ENCODE data around the gene DENND5A. TPM values are rescaled to one million over a fixed set of nuclear protein-coding genes. Genes with fewer than 3 reads are reported as not detected.

Gene DENND5A
- total and polyA plus RNA-seq, 2 donors (not counting 1 experiment from before 2014, with no cell fraction given), result 41.3 to 66.5 TPM

DNA sequence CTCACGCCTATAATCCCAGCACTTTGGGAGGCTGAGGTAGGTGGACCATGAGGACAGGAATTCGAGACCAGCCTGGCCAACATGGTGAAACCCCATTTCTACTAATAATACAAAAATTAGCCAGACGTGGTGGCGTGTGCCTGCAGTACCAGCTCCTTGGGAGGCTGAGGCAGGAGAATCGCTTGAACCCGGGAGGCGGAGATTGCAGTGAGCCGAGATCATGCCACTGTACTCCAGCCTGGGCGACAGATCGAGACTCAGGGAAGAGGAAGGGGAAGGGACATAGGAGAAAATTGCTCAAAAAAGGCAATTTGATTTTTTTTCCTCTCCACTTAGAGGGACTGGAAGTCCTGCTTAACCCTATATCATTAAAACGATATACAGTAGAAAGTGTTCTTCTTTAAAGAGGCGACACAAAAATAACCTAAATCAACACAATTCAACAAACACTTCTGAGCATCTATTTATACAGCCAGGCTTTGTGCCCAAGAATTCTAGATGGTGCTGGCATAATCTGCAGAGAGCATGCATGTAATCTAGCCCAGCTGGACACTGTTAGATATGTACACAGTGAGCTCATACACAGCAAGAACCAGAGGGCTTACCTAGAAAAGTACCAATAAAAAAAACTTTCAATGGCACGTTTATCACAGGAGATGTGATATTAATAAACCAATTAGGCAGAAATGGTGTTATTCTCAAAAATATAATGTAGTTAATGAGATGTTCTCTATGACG is 20.9 kb upstream of the DENND5A start:
- no peaks in the 10 kb centered on the region for H3K4me1 ChIP-seq (ENCODE audit: control insufficient read depth in 2 of 2, insufficient read depth in 2 of 2, low read length in 2 of 2)
- no peak for ATAC-seq (ENCODE audit: low read depth)
- H3K27ac ChIP-seq (ENCODE audit: low read length in 2 of 2), result no peak overlapping the region
- CTCF ChIA-PET, result interaction anchor here (1.0 kb wide), 1 partner anchor 124 kb away, joined by 4 read pairs; no protein-coding TSS in a partner anchor
- H3K27ac Mint-ChIP-seq, result no peak overlapping the region
- H3K9ac ChIP-seq (ENCODE audit: low read length), result no peak overlapping the region
- H3K9me3 ChIP-seq (ENCODE audit: control extremely low read depth in 1 of 3, control insufficient read depth in 2 of 3, insufficient read depth in 1 of 3, low read length in 2 of 3), result no peaks in the 10 kb centered on the region
- 100% methylated on average over 6 of the region's 14 CpGs for WGBS (ENCODE audit: insufficient coverage)
- H3K4me2 ChIP-seq (replicated peaks; ENCODE audit: low read depth, low read length, poor library complexity, severe bottlenecking), result no peak overlapping the region
- H3K4me3 ChIP-seq (ENCODE audit: control extremely low read depth in 1 of 5, extremely low read depth in 1 of 5, insufficient read depth in 1 of 5, low read depth in 2 of 5, low read length in 4 of 5), result no peak overlapping the region
- H3K36me3 ChIP-seq (replicated peaks in 1 of 2; ENCODE audit: control extremely low read depth in 1 of 2, control insufficient read depth in 1 of 2, extremely low read depth in 1 of 2, insufficient read depth in 2 of 2, low read length in 1 of 2), result peaks cover 3 to 12% of the 10 kb centered on the region in 2 experiments
- H3K79me2 ChIP-seq (ENCODE audit: control insufficient read depth, insufficient read depth, low read length), result no peaks in the 10 kb centered on the region
- no peak for DNase-seq
- no peaks in the 10 kb centered on the region for H3K27me3 Mint-ChIP-seq
- intact Hi-C loops (cut with micrococcal nuclease), result no loop called here
- no peaks in the 10 kb centered on the region for H4K20me1 ChIP-seq (ENCODE audit: control insufficient read depth, insufficient read depth, low read length, poor library complexity, severe bottlenecking)
- no peaks in the 10 kb centered on the region for H3K9me3 Mint-ChIP-seq (ENCODE audit: insufficient read depth)
- H2AFZ ChIP-seq (ENCODE audit: insufficient read depth, low read depth, low read length, poor library complexity, severe bottlenecking), result no peak overlapping the region
- peaks cover 1% of the 10 kb centered on the region for H3K4me1 Mint-ChIP-seq
- no peaks in the 10 kb centered on the region for H3K27me3 ChIP-seq (replicated peaks in 1 of 4; ENCODE audit: control extremely low read depth in 1 of 4, control insufficient read depth in 3 of 4, insufficient read depth in 4 of 4, low read length in 3 of 4)
- POLR2A ChIA-PET, result no interaction called here
- no peak overlapping the region for H3K4me3 Mint-ChIP-seq
- TF ChIP-seq, protein P1, sequence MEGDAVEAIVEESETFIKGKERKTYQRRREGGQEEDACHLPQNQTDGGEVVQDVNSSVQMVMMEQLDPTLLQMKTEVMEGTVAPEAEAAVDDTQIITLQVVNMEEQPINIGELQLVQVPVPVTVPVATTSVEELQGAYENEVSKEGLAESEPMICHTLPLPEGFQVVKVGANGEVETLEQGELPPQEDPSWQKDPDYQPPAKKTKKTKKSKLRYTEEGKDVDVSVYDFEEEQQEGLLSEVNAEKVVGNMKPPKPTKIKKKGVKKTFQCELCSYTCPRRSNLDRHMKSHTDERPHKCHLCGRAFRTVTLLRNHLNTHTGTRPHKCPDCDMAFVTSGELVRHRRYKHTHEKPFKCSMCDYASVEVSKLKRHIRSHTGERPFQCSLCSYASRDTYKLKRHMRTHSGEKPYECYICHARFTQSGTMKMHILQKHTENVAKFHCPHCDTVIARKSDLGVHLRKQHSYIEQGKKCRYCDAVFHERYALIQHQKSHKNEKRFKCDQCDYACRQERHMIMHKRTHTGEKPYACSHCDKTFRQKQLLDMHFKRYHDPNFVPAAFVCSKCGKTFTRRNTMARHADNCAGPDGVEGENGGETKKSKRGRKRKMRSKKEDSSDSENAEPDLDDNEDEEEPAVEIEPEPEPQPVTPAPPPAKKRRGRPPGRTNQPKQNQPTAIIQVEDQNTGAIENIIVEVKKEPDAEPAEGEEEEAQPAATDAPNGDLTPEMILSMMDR (IDR thresholded peaks at IDR 0.05), result no peak
- no peak for TF ChIP-seq EZH2 (IDR thresholded peaks at IDR 0.05; ENCODE audit: borderline replicate concordance, insufficient read depth, low read depth, low read length, poor library complexity, severe bottlenecking)

DNA sequence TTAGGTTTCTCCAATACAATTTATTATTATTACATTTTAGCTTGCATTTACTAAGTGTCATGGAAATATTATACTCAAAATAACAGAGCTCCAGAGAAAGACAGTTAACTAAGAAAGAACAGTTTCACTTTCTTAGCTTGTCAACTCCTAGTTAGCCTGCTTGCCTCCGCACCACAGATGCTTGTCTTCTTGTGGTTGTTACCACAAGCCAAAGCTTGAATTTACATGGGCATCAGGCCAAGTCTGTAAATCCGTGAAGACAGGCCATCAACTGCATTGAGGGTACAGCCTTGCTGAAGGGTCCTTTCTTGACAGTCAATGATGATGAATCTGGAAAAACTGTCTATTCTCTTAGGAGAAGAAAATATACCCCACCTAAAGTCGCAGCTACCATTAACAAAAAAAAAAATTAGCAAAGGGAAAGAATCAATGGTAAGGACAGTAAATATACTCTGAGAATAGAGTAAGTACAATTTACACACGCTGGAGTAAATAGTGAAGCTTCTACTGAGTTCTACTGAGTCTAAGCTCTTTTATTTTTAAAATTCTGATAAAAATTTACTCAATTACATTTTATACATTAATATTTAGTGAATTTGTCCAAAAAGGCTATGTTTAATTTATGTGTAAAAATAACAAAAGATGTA is 15.6 kb upstream of the DENND5A start:
- Mint-ChIP-seq H3K4me1 (peaks cover 11% of the 10 kb centered on the region), H3K4me3 (no peak overlapping the region), H3K27ac (no peak overlapping the region), H3K27me3 (no peaks in the 10 kb centered on the region), H3K9me3 (ENCODE audit: insufficient read depth) (no peaks in the 10 kb centered on the region)
- Histone ChIP-seq H3K4me3 (ENCODE audit: control extremely low read depth in 1 of 5, extremely low read depth in 1 of 5, insufficient read depth in 1 of 5, low read depth in 2 of 5, low read length in 4 of 5) (no peak overlapping the region), H3K9me3 (ENCODE audit: control extremely low read depth in 1 of 3, control insufficient read depth in 2 of 3, insufficient read depth in 1 of 3, low read length in 2 of 3) (no peaks in the 10 kb centered on the region), H4K20me1 (ENCODE audit: control insufficient read depth, insufficient read depth, low read length, poor library complexity, severe bottlenecking) (no peaks in the 10 kb centered on the region), H3K36me3 (replicated peaks in 1 of 2; ENCODE audit: control extremely low read depth in 1 of 2, control insufficient read depth in 1 of 2, extremely low read depth in 1 of 2, insufficient read depth in 2 of 2, low read length in 1 of 2) (peaks cover 0 to 6% of the 10 kb centered on the region in 2 experiments), H3K27me3 (replicated peaks in 1 of 4; ENCODE audit: control extremely low read depth in 1 of 4, control insufficient read depth in 3 of 4, insufficient read depth in 4 of 4, low read length in 3 of 4) (no peaks in the 10 kb centered on the region), H3K79me2 (ENCODE audit: control insufficient read depth, insufficient read depth, low read length) (no peaks in the 10 kb centered on the region), H3K4me1 (ENCODE audit: control insufficient read depth in 2 of 2, insufficient read depth in 2 of 2, low read length in 2 of 2) (peaks cover 8 to 10% of the 10 kb centered on the region in 2 donors), H2AFZ (ENCODE audit: insufficient read depth, low read depth, low read length, poor library complexity, severe bottlenecking) (no peak overlapping the region), H3K9ac (ENCODE audit: low read length) (no peak overlapping the region), H3K4me2 (replicated peaks; ENCODE audit: low read depth, low read length, poor library complexity, severe bottlenecking) (peak overlapping the region; percentile 5), H3K27ac (ENCODE audit: low read length in 2 of 2) (peak overlapping the region in 1 of 2 donors; percentile 60)
- ChIA-PET CTCF (interaction anchor here (0.6 to 0.7 kb wide), 3 partner anchors 15 to 30 kb away, joined by 3 read pairs; partner anchors contain the start of gene DENND5A), POLR2A (interaction anchor here (0.5 kb wide), 1 partner anchor 49 kb away, joined by 5 read pairs; no protein-coding TSS in a partner anchor)
- 0% methylated on average over 1 of the region's 4 CpGs for WGBS (ENCODE audit: insufficient coverage)
- DNase-seq, result peak; percentile 62
- TF ChIP-seq EZH2 (IDR thresholded peaks at IDR 0.05; ENCODE audit: borderline replicate concordance, insufficient read depth, low read depth, low read length, poor library complexity, severe bottlenecking), result no peak
- TF ChIP-seq, protein P1 (IDR thresholded peaks at IDR 0.05), result no peak
- ATAC-seq (ENCODE audit: low read depth), result peak; percentile 45
- intact Hi-C loops (cut with micrococcal nuclease), result no loop called here
